GM19099 (cell line): ENCODE measurements around the gene INPP4B.

Experiments used
- POLR2A ChIP-seq: IDR thresholded peaks from 3 replicates; pipeline ENCODE4 v1.6.1; 2011; ENCODE audit warnings: low read depth; ENCODE audit not compliant: insufficient read length; ENCODE audit errors: extremely low read depth

INPP4B gene

GRCh38 chr4:142418697-142419096 is 427.4 kb downstream of the INPP4B start:
- no peak for TF ChIP-seq POLR2A

- TF ChIP-seq POLR2A: no peak
Measured at GRCh38 chr4:142416711-142417275, 429.3 kb downstream of the INPP4B start.

- no peak for TF ChIP-seq POLR2A
Measured at GRCh38 chr4:142416121-142416520, 430.0 kb downstream of the INPP4B start.

- TF ChIP-seq POLR2A: no peak
Measured at GRCh38 chr4:142414366-142414990, 431.6 kb downstream of the INPP4B start.

- TF ChIP-seq POLR2A: no peak
Measured at GRCh38 chr4:142413485-142413884, 432.6 kb downstream of the INPP4B start.

- TF ChIP-seq POLR2A: no peak
Measured at GRCh38 chr4:142411993-142412392, 434.1 kb downstream of the INPP4B start.

- TF ChIP-seq POLR2A: no peak
Measured at GRCh38 chr4:142408003-142408441, 438.1 kb downstream of the INPP4B start.

GRCh38 chr4:142407596-142407995 is 438.5 kb downstream of the INPP4B start:
- TF ChIP-seq POLR2A: no peak

GRCh38 chr4:142406917-142407501 is 439.1 kb downstream of the INPP4B start:
- TF ChIP-seq POLR2A: no peak

- TF ChIP-seq POLR2A: no peak
Measured at GRCh38 chr4:142406499-142406835, 439.6 kb downstream of the INPP4B start.

GRCh38 chr4:142405695-142406498 is 440.2 kb downstream of the INPP4B start:
- TF ChIP-seq POLR2A: no peak

- no peak for TF ChIP-seq POLR2A
Measured at GRCh38 chr4:142405021-142405694, 440.9 kb downstream of the INPP4B start.

GRCh38 chr4:142404191-142404611 is 441.9 kb downstream of the INPP4B start:
- no peak for TF ChIP-seq POLR2A

- TF ChIP-seq POLR2A: no peak
Measured at GRCh38 chr4:142402900-142403299, 443.2 kb downstream of the INPP4B start.

- TF ChIP-seq POLR2A: no peak
Measured at GRCh38 chr4:142402156-142402555, 443.9 kb downstream of the INPP4B start.
